ENCODE results near the gene TGFB1.

- TF ChIP-seq CTCF (conservative IDR thresholded peaks at IDR 0.05; ENCODE audit: low read length) = no peak
- TF ChIP-seq EZH2phosphoT487 (IDR thresholded peaks at IDR 0.05; ENCODE audit: borderline replicate concordance) = no peak
Measured at GRCh38 chr19:41339936-41340335, 13.8 kb downstream of the TGFB1 start.

Measured in Loucy (cell line).